PC-9 (cell line): ENCODE results near the gene RCAN1. TPM values are rescaled to one million over a fixed set of nuclear protein-coding genes. Genes with fewer than 3 reads are reported as not detected.

ENCODE experiments used
- BruUV-seq: library from RNA; stranded (reverse); fragments of 400-500 nt; replicated peaks from 2 replicates; lab custom pipeline; 2021; lab: Mats Ljungman, UMichigan
- CTCF ChIA-PET: fragments of 300-600 bp; sonication (Branson Sonifier 250); formaldehyde crosslinking; loops from one replicate; lab custom pipeline; 2022; ENCODE audit warnings: antibody characterized with exemption; lab: Charles Lee
- POLR2A ChIA-PET: fragments of 300-600 bp; sonication (Branson Sonifier 250); formaldehyde crosslinking; loops from one replicate; lab custom pipeline; 2022; ENCODE audit warnings: antibody characterized with exemption; ENCODE audit not compliant: unreplicated experiment; lab: Charles Lee
- DNase-seq, 2 experiments: peaks; one replicate each; pipeline versions ENCODE4 v3.0.0 to v3.0.0-alpha.2; 2015 to 2022; ENCODE audit warnings: mixed read lengths in 1 of 2
- H2AFZ ChIP-seq: fragments of 200-600 bp; sonication (generic); 2 replicates; pipeline ENCODE4 v1.8.1; 2017; ENCODE audit warnings: antibody characterized with exemption
- H3F3A ChIP-seq: fragments of 200-600 bp; sonication (generic); 2 replicates; pipeline ENCODE4 v1.8.1; 2017; ENCODE audit warnings: antibody characterized with exemption, mild to moderate bottlenecking, low read depth; ENCODE audit not compliant: insufficient read depth
- H3K27ac ChIP-seq: fragments of 200-600 bp; sonication (generic); 2 replicates; pipeline ENCODE4 v1.6.1; 2016; ENCODE audit warnings: mixed run types
- H3K27me3 ChIP-seq: fragments of 200-600 bp; sonication (generic); 2 replicates; pipeline ENCODE4 v1.6.1; 2016; ENCODE audit warnings: low read depth, mixed run types; ENCODE audit not compliant: insufficient read depth
- H3K36me3 ChIP-seq: fragments of 200-600 bp; sonication (generic); 2 replicates; pipeline ENCODE4 v1.6.1; 2016; ENCODE audit warnings: low read depth, mixed run types
- H3K4me1 ChIP-seq: fragments of 200-600 bp; sonication (generic); replicated peaks from 2 replicates; pipeline ENCODE4 v1.6.1; 2016; ENCODE audit warnings: mixed run types; ENCODE audit not compliant: insufficient read depth
- H3K4me2 ChIP-seq: fragments of 200-600 bp; sonication (generic); 2 replicates; pipeline ENCODE4 v1.6.1; 2017; ENCODE audit warnings: mixed run types
- H3K4me3 ChIP-seq: fragments of 200-600 bp; sonication (generic); 2 replicates; pipeline ENCODE4 v1.6.1; 2016; ENCODE audit warnings: mixed run types
- H3K79me2 ChIP-seq: fragments of 200-600 bp; sonication (generic); 2 replicates; pipeline ENCODE4 v1.6.1; 2017; ENCODE audit warnings: low read depth, mixed run types
- H3K9me2 ChIP-seq: fragments of 200-600 bp; sonication (generic); 2 replicates; pipeline ENCODE4 v1.8.1; 2017; ENCODE audit warnings: mild to moderate bottlenecking; ENCODE audit not compliant: insufficient read depth
- H3K9me3 ChIP-seq: fragments of 200-600 bp; sonication (generic); 2 replicates; pipeline ENCODE4 v1.8.1; 2016; ENCODE audit warnings: low read depth; ENCODE audit not compliant: insufficient read depth
- H4K20me1 ChIP-seq: fragments of 200-600 bp; sonication (generic); 2 replicates; pipeline ENCODE4 v1.8.1; 2017; ENCODE audit not compliant: insufficient read depth
- CTCF ChIP-seq: fragments of 200-600 bp; sonication (generic); conservative IDR thresholded peaks from 2 replicates; pipeline ENCODE4 v1.6.1; 2017; ENCODE audit warnings: mixed run types, antibody characterized with exemption, mild to moderate bottlenecking, moderate library complexity
- EZH2 ChIP-seq: fragments of 200-600 bp; sonication (generic); IDR thresholded peaks from 2 replicates; pipeline ENCODE4 v1.8.0; 2017; ENCODE audit warnings: antibody characterized with exemption, low read depth
- intact Hi-C: fragments of 100-400 bp; cut with micrococcal nuclease; formaldehyde crosslinking; loops from one replicate; pipeline ENCODE4 v1.10.0; 2022; ENCODE audit not compliant: unreplicated experiment
- total RNA-seq: library from RNA; stranded (reverse); gene quantifications from 2 replicates; pipeline ENCODE4 v1.2.3, GENCODE V29; 2021

RCAN1 gene
- total RNA-seq, 1 experiment from 2014 or later, result 7.2 TPM

DNA sequence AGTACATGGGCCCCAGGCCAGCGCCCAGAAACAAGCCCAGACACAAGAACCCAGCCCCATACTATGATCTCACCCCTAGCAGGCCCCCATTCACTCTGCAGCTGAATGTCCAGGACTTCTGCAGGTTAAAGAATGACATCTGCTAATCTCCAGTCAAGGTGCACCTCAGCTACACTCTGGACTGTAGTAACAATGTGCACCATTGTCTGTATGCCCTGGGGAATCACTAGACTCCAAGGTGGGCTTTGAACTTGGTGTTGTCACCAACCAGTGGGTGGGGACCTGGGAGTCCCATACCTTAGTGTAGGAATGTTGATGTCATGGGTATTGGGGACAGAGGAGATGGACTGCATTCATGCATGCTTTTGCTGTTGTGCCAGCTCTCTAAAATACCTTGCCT is 113.2 kb downstream of the RCAN1 start:
- Histone ChIP-seq H3K79me2 (no peaks in the 10 kb centered on the region), H3K27me3 (no peaks in the 10 kb centered on the region), H3K36me3 (no peaks in the 10 kb centered on the region), H4K20me1 (no peaks in the 10 kb centered on the region), H3K9me3 (peaks cover 5% of the 10 kb centered on the region; the same call in 1 of the 2 replicates), H2AFZ (no peak overlapping the region), H3K4me3 (no peak overlapping the region), H3K27ac (no peak overlapping the region), H3K4me2 (no peak overlapping the region), H3F3A (no peaks in the 10 kb centered on the region), H3K9me2 (no peaks in the 10 kb centered on the region), H3K4me1 (peaks cover 12% of the 10 kb centered on the region; the same call in 1 of the 2 replicates)
- ChIA-PET POLR2A (no interaction called here), CTCF (no interaction called here)
- BruUV-seq, result no TSS peak
- DNase-seq, result no peak
- intact Hi-C loops, result no loop called here
- TF ChIP-seq EZH2, result no peak
- no peak for TF ChIP-seq CTCF

DNA sequence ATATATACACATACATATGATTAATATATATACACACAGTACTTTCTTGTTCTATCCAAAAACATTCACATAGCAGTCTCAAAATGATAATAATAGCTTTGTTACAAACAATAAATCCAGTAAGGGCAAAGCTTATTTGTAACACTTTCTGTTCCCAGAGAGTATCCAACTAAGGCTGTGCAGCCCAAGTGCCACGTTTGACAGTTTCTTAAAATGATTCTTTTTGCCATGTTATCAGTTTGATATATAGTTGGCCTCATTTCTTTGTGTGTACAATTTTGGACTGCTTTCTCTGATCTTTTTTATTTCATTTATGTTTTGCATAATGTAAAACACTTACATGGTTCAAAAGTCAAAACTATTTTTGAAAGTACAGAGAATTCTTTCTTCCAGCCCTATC is 114.7 kb downstream of the RCAN1 start:
- Histone ChIP-seq H3K79me2 (no peaks in the 10 kb centered on the region), H3K4me3 (no peak overlapping the region), H3K27me3 (no peaks in the 10 kb centered on the region), H3K4me2 (no peak overlapping the region), H2AFZ (no peak overlapping the region), H3K36me3 (no peaks in the 10 kb centered on the region), H3K9me2 (no peaks in the 10 kb centered on the region), H3K4me1 (peaks cover 12% of the 10 kb centered on the region; the same call in 1 of the 2 replicates), H4K20me1 (no peaks in the 10 kb centered on the region), H3K9me3 (peaks cover 5% of the 10 kb centered on the region; the same call in 1 of the 2 replicates), H3K27ac (no peak overlapping the region), H3F3A (no peaks in the 10 kb centered on the region)
- BruUV-seq, result no TSS peak
- ChIA-PET POLR2A (no interaction called here), CTCF (no interaction called here)
- no peak for DNase-seq
- intact Hi-C loops, result no loop called here
- TF ChIP-seq EZH2 (no peak), CTCF (no peak)

DNA sequence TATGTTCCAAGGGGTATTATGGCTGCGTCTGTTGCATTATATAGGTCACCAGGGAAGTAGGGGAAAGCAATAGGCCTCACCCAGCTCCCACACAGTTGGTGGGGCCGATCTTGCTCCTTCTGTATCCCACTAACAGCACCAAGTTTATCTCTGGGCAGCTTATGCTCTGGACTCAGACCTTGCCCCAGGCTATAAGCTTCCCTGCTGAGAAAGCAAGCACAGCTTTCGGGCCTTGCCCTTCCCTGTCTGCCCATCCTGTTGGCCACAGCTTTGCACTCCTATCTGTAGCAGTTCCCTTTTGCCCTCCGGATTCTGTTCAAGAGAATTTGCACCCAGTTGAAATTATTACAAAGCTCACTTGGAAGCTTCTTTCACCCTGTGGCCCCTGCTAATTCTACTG is 115.8 kb downstream of the RCAN1 start:
- CTCF ChIA-PET, result no interaction called here
- no TSS peak for BruUV-seq
- Histone ChIP-seq H3K79me2 (no peaks in the 10 kb centered on the region), H3K4me2 (peak overlapping the region; percentile 28; the same call in 1 of the 2 replicates), H3K27me3 (no peaks in the 10 kb centered on the region), H3K27ac (no peak overlapping the region), H3F3A (no peaks in the 10 kb centered on the region), H3K9me3 (peaks cover 5% of the 10 kb centered on the region; the same call in 1 of the 2 replicates), H4K20me1 (no peaks in the 10 kb centered on the region), H3K36me3 (no peaks in the 10 kb centered on the region), H3K4me1 (peaks cover 12% of the 10 kb centered on the region; the same call in 1 of the 2 replicates), H2AFZ (no peak overlapping the region), H3K4me3 (no peak overlapping the region), H3K9me2 (no peaks in the 10 kb centered on the region)
- TF ChIP-seq EZH2 (no peak), CTCF (no peak)
- POLR2A ChIA-PET, result no interaction called here
- no peak for DNase-seq
- intact Hi-C loops, result no loop called here
